ENCODE data around the gene ADAMTS6. TPM values are rescaled to one million over a fixed set of nuclear protein-coding genes. Genes with fewer than 3 reads are reported as not detected.

Gene ADAMTS6
- total and polyA plus RNA-seq, 2 of the 13 experiments (the other 11 are each of a cell fraction or from before 2014, with no cell fraction given) = 3.1 to 8.2 TPM

DNA sequence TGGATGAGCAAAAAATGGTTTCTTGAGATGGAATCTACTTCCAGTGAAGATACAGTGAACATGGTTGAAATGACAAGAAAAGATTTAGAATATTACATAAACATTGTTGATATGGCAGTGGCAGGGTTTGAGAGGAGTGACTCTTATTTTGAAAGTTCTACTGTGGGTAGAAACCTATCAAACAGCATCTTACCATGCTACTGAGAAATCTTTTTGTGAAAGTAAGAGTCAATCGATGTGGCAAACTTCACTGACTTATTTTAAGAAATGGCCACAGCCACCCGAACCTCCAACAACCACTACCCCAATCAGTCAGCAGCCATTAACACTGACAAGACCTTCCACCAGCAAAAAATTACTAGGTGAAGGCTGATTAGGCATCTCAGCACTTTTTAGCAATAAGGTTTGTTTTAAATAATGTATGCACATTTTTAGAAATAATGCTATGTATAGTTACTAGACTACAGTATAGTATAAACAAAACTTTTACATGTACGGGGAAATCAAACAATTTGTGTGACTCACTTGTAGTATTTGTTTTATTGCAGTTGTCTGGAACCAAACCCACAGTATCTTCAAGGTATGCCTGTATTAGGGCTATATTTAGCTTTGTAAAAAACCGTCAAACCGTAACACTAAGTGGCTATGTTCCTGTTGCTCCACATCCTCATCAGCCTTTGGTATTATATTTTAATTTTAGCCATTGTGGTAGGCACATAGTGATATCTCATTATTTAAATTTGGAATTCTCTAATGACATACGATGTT lies 30.6 kb upstream of the ADAMTS6 start:
- no peak overlapping the region for H3K27ac ChIP-seq (ENCODE audit: extremely low read length, insufficient read depth, low read length)
- in situ Hi-C loops (cut with HindIII; ENCODE audit: extremely low pct_ligation_motif_present, low pct_unique_long_range_greater_than_20kb) = no loop called here
- TF ChIP-seq, protein P1, sequence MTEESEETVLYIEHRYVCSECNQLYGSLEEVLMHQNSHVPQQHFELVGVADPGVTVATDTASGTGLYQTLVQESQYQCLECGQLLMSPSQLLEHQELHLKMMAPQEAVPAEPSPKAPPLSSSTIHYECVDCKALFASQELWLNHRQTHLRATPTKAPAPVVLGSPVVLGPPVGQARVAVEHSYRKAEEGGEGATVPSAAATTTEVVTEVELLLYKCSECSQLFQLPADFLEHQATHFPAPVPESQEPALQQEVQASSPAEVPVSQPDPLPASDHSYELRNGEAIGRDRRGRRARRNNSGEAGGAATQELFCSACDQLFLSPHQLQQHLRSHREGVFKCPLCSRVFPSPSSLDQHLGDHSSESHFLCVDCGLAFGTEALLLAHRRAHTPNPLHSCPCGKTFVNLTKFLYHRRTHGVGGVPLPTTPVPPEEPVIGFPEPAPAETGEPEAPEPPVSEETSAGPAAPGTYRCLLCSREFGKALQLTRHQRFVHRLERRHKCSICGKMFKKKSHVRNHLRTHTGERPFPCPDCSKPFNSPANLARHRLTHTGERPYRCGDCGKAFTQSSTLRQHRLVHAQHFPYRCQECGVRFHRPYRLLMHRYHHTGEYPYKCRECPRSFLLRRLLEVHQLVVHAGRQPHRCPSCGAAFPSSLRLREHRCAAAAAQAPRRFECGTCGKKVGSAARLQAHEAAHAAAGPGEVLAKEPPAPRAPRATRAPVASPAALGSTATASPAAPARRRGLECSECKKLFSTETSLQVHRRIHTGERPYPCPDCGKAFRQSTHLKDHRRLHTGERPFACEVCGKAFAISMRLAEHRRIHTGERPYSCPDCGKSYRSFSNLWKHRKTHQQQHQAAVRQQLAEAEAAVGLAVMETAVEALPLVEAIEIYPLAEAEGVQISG (CRISPR knock-in tag; IDR thresholded peaks at IDR 0.05) = no peak
- TF ChIP-seq ZNF552 (CRISPR knock-in tag; IDR thresholded peaks at IDR 0.05; ENCODE audit: borderline replicate concordance) (no peak), SOX13 (IDR thresholded peaks at IDR 0.05) (no peak), SOX13 (CRISPR knock-in tag; conservative IDR thresholded peaks at IDR 0.05 in 1 of 2, IDR thresholded peaks at IDR 0.05 in 1 of 2) (no peak), KDM3A (CRISPR knock-in tag; IDR thresholded peaks at IDR 0.05; ENCODE audit: low read depth) (no peak), ZNF354B (CRISPR knock-in tag; IDR thresholded peaks at IDR 0.05) (no peak), EEA1 (CRISPR knock-in tag; IDR thresholded peaks at IDR 0.05; ENCODE audit: borderline replicate concordance) (no peak), ZSCAN29 (CRISPR knock-in tag; conservative IDR thresholded peaks at IDR 0.05) (no peak), SRSF4 (IDR thresholded peaks at IDR 0.05; ENCODE audit: low read depth, low read length, poor library complexity, severe bottlenecking) (no peak)
- TF ChIP-seq, protein P2, sequence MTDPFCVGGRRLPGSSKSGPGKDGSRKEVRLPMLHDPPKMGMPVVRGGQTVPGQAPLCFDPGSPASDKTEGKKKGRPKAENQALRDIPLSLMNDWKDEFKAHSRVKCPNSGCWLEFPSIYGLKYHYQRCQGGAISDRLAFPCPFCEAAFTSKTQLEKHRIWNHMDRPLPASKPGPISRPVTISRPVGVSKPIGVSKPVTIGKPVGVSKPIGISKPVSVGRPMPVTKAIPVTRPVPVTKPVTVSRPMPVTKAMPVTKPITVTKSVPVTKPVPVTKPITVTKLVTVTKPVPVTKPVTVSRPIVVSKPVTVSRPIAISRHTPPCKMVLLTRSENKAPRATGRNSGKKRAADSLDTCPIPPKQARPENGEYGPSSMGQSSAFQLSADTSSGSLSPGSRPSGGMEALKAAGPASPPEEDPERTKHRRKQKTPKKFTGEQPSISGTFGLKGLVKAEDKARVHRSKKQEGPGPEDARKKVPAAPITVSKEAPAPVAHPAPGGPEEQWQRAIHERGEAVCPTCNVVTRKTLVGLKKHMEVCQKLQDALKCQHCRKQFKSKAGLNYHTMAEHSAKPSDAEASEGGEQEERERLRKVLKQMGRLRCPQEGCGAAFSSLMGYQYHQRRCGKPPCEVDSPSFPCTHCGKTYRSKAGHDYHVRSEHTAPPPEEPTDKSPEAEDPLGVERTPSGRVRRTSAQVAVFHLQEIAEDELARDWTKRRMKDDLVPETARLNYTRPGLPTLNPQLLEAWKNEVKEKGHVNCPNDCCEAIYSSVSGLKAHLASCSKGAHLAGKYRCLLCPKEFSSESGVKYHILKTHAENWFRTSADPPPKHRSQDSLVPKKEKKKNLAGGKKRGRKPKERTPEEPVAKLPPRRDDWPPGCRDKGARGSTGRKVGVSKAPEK (CRISPR knock-in tag; IDR thresholded peaks at IDR 0.05; ENCODE audit: borderline replicate concordance) = no peak
- TF ChIP-seq, protein P3, sequence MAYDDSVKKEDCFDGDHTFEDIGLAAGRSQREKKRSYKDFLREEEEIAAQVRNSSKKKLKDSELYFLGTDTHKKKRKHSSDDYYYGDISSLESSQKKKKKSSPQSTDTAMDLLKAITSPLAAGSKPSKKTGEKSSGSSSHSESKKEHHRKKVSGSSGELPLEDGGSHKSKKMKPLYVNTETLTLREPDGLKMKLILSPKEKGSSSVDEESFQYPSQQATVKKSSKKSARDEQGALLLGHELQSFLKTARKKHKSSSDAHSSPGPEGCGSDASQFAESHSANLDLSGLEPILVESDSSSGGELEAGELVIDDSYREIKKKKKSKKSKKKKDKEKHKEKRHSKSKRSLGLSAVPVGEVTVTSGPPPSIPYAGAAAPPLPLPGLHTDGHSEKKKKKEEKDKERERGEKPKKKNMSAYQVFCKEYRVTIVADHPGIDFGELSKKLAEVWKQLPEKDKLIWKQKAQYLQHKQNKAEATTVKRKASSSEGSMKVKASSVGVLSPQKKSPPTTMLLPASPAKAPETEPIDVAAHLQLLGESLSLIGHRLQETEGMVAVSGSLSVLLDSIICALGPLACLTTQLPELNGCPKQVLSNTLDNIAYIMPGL (CRISPR knock-in tag; IDR thresholded peaks at IDR 0.05; ENCODE audit: borderline replicate concordance in 1 of 2, low read depth in 1 of 2) = no peak
- TF ChIP-seq, protein P4, sequence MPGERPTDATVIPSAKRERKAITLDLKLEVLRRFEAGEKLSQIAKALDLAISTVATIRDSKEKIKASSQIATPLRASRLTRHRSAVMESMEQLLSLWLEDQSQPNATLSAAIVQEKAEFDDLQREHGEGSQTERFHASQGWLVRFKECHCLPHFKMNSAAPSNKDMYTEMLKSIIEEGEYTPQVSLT (CRISPR knock-in tag; IDR thresholded peaks at IDR 0.05; ENCODE audit: borderline replicate concordance, low read depth) = no peak

More for the DNA sequence above, 30.6 kb upstream of the ADAMTS6 start:
- Histone ChIP-seq H3K4me2 (ENCODE audit: low read depth, low read length) (no peak overlapping the region), H3K4me3 (replicated peaks in 1 of 3; ENCODE audit: insufficient read depth in 1 of 3, low read depth in 2 of 3, low read length in 3 of 3) (no peak overlapping the region), H3K27me3 (ENCODE audit: control insufficient read depth in 1 of 2, insufficient read depth in 2 of 2, low read length in 2 of 2) (no peaks in the 10 kb centered on the region), H3K9ac (ENCODE audit: insufficient read depth, low read depth, low read length) (no peak overlapping the region), H4K20me1 (ENCODE audit: insufficient read depth, low read length) (no peaks in the 10 kb centered on the region), H3K36me3 (replicated peaks in 1 of 2; ENCODE audit: control insufficient read depth in 1 of 2, insufficient read depth in 2 of 2, low read length in 2 of 2) (no peaks in the 10 kb centered on the region), H3K9me3 (ENCODE audit: low read length) (no peaks in the 10 kb centered on the region), H3K79me2 (ENCODE audit: insufficient read depth, low read length) (no peaks in the 10 kb centered on the region), H2AFZ (ENCODE audit: low read length) (no peak overlapping the region), H3K4me1 (ENCODE audit: insufficient read depth, low read length) (no peaks in the 10 kb centered on the region)
- ATAC-seq (no peak), FAIRE-seq (no peak), DNase-seq (ENCODE audit: low spot score) (no peak)
- CTCF ChIA-PET (ENCODE audit: low intra/inter-chr PET ratio, low total read pairs) = no interaction called here
- intact Hi-C loops (cut with micrococcal nuclease; ENCODE audit: unreplicated experiment) = no loop called here
- no TSS peak for BruUV-seq (replicated peaks)
- POLR2A ChIA-PET = no interaction called here
- WGBS (ENCODE audit: low lambda C conversion rate) = 94% methylated on average over 6 of the region's 6 CpGs
